H1 (cell line): Measurements from ENCODE around the gene ZW10. TPM values are rescaled to one million over a fixed set of nuclear protein-coding genes. Genes with fewer than 3 reads are reported as not detected.
A peak's percentile ranks its signal among the peaks of the same experiment; 100 is the strongest.

Experiments
- CTCF ChIA-PET: fragments of 300-600 bp; sonication (Branson Sonifier 250); formaldehyde crosslinking; loops from one replicate; lab custom pipeline; 2021; ENCODE audit not compliant: partially characterized antibody; lab: Charles Lee
- POLR2A ChIA-PET: fragments of 300-600 bp; sonication (Branson Sonifier 250); formaldehyde crosslinking; loops from one replicate; lab custom pipeline; 2021; ENCODE audit warnings: inconsistent platforms; ENCODE audit not compliant: partially characterized antibody; lab: Charles Lee
- DNase-seq, 2 experiments: peaks; one replicate each; pipeline versions ENCODE4 v3.0.0 to v3.0.0-alpha.2; 2010 to 2022; ENCODE audit warnings: low spot score in 2 of 2, low read depth in 1 of 2, mixed read lengths in 1 of 2
- FAIRE-seq: peaks from 2 replicates; lab custom pipeline; 2011; peaks lifted over from hg19 to GRCh38; lab: Jason Lieb, UNC
- H2AFZ ChIP-seq: 2 replicates; pipeline ENCODE4 v1.8.1; 2012; ENCODE audit warnings: low read length, inconsistent platforms
- H2AK5ac ChIP-seq: 2 replicates; pipeline ENCODE4 v1.6.1; 2013; ENCODE audit warnings: low read depth, low read length
- H2BK120ac ChIP-seq: replicated peaks from 2 replicates; pipeline ENCODE3; 2013; ENCODE audit warnings: low read depth, low read length, inconsistent platforms
- H2BK12ac ChIP-seq: 2 replicates; pipeline ENCODE4 v1.6.1; 2013; ENCODE audit warnings: low read depth, low read length
- H2BK15ac ChIP-seq: 2 replicates; pipeline ENCODE4 v1.6.1; 2013; ENCODE audit warnings: low read length
- H2BK20ac ChIP-seq: 2 replicates; pipeline ENCODE4 v1.6.1; 2013; ENCODE audit warnings: low read length
- H2BK5ac ChIP-seq: 2 replicates; pipeline ENCODE4 v1.6.1; 2013; ENCODE audit warnings: low read depth, low read length
- H3K14ac ChIP-seq: 2 replicates; pipeline ENCODE4 v1.6.1; 2013; ENCODE audit warnings: inconsistent platforms; ENCODE audit not compliant: insufficient read length
- H3K18ac ChIP-seq: 2 replicates; pipeline ENCODE4 v1.6.1; 2013; ENCODE audit warnings: low read length; ENCODE audit errors: extremely low read depth
- H3K23ac ChIP-seq: 2 replicates; pipeline ENCODE4 v1.6.1; 2013; ENCODE audit warnings: inconsistent platforms; ENCODE audit not compliant: insufficient read length
- H3K23me2 ChIP-seq: 2 replicates; pipeline ENCODE4 v1.6.1; 2013; ENCODE audit warnings: low read depth, low read length
- H3K27ac ChIP-seq: 2 replicates; pipeline ENCODE4 v1.6.1; 2011; ENCODE audit warnings: low read depth, low read length, inconsistent platforms
- H3K27me3 ChIP-seq, 4 experiments: replicated peaks in 1 of 4; 1 replicate in 1 of 4; 2 replicates in 3 of 4; pipeline versions ENCODE4 v1.6.1 to v1.8.1; 2011 to 2013; ENCODE audit warnings: low read length in 3 of 4, mild to moderate bottlenecking in 3 of 4, inconsistent platforms in 2 of 4, mixed read lengths in 2 of 4, moderate library complexity in 1 of 4; ENCODE audit not compliant: control insufficient read depth in 3 of 4, insufficient read depth in 3 of 4; ENCODE audit errors: extremely low read depth in 1 of 4
- H3K36me3 ChIP-seq, 4 experiments: 2 replicates each; pipeline versions ENCODE4 v1.6.1 to v1.8.1; 2011 to 2013; ENCODE audit warnings: mild to moderate bottlenecking in 4 of 4, low read length in 3 of 4, moderate library complexity in 2 of 4, control low read depth in 1 of 4, inconsistent platforms in 1 of 4; ENCODE audit not compliant: insufficient read depth in 4 of 4, control insufficient read depth in 2 of 4
- H3K4ac ChIP-seq: replicated peaks from 2 replicates; pipeline ENCODE3; 2013; ENCODE audit warnings: low read length, low read depth, mixed read lengths, inconsistent platforms; ENCODE audit not compliant: insufficient read length
- H3K4me1 ChIP-seq, 4 experiments: replicated peaks in 1 of 4; 1 replicate in 1 of 4; 2 replicates in 3 of 4; pipeline versions ENCODE4 v1.6.1 to v1.8.1; 2011 to 2013; ENCODE audit warnings: low read length in 3 of 4, inconsistent platforms in 2 of 4, mixed read lengths in 1 of 4; ENCODE audit not compliant: insufficient read depth in 4 of 4, control insufficient read depth in 3 of 4
- H3K4me2 ChIP-seq, 2 experiments: 2 replicates each; pipeline versions ENCODE4 v1.6.1 to v1.8.1; 2011 to 2013; ENCODE audit warnings: low read depth in 2 of 2, low read length in 2 of 2, control low read depth in 1 of 2, inconsistent platforms in 1 of 2, mild to moderate bottlenecking in 1 of 2; ENCODE audit not compliant: insufficient read depth in 1 of 2
- H3K4me3 ChIP-seq, 4 experiments: fragments of 200-600, 300-600 bp in 1 of 4; sonication (generic), shearing (Covaris generic), sonication (Bioruptor Twin) in 1 of 4; 2 replicates each; pipeline versions ENCODE4 v1.5.1 to v1.8.1; 2011 to 2016; ENCODE audit warnings: low read length in 4 of 4, low read depth in 3 of 4, control low read depth in 2 of 4, inconsistent platforms in 2 of 4, mild to moderate bottlenecking in 2 of 4, mixed read lengths in 1 of 4, moderate library complexity in 1 of 4; ENCODE audit not compliant: insufficient read depth in 2 of 4; ENCODE audit errors: extremely low read depth in 1 of 4
- H3K56ac ChIP-seq: replicated peaks from 2 replicates; pipeline ENCODE3; 2013; ENCODE audit warnings: low read depth, mild to moderate bottlenecking, mixed read lengths, low read length, inconsistent platforms; ENCODE audit not compliant: insufficient read length
- H3K79me1 ChIP-seq: 2 replicates; pipeline ENCODE4 v1.6.1; 2013; ENCODE audit warnings: low read depth, low read length, control low read depth
- H3K79me2 ChIP-seq, 2 experiments: 2 replicates each; pipeline versions ENCODE4 v1.6.1 to v1.8.1; 2012 to 2013; ENCODE audit warnings: low read length in 2 of 2, mild to moderate bottlenecking in 2 of 2, inconsistent platforms in 1 of 2; ENCODE audit not compliant: insufficient read depth in 2 of 2, control insufficient read depth in 1 of 2
- H3K9ac ChIP-seq, 4 experiments: replicated peaks in 1 of 4; 1 replicate in 1 of 4; 2 replicates in 3 of 4; pipeline versions ENCODE4 v1.6.1 to v1.8.1; 2011 to 2013; ENCODE audit warnings: low read depth in 3 of 4, low read length in 3 of 4, control low read depth in 2 of 4, mild to moderate bottlenecking in 2 of 4, moderate library complexity in 2 of 4, inconsistent platforms in 1 of 4; ENCODE audit errors: extremely low read depth in 1 of 4
- H3K9me3 ChIP-seq, 2 experiments: 2 replicates each; pipeline versions ENCODE4 v1.6.1 to v1.8.1; 2012 to 2013; ENCODE audit warnings: mild to moderate bottlenecking in 2 of 2, moderate library complexity in 2 of 2, control low read depth in 1 of 2, inconsistent platforms in 1 of 2, low read depth in 1 of 2, low read length in 1 of 2, mixed read lengths in 1 of 2; ENCODE audit not compliant: insufficient read depth in 2 of 2
- H4K20me1 ChIP-seq, 2 experiments: replicated peaks in 1 of 2; 2 replicates each; pipeline versions ENCODE3 to v1.8.1; 2011 to 2013; ENCODE audit warnings: inconsistent platforms in 2 of 2, low read length in 2 of 2, mild to moderate bottlenecking in 1 of 2; ENCODE audit not compliant: insufficient read depth in 2 of 2, control insufficient read depth in 1 of 2
- H4K5ac ChIP-seq: 2 replicates; pipeline ENCODE4 v1.6.1; 2013; ENCODE audit warnings: low read length, low read depth, mixed read lengths, inconsistent platforms; ENCODE audit not compliant: insufficient read length
- H4K8ac ChIP-seq: 2 replicates; pipeline ENCODE4 v1.8.0; 2013; ENCODE audit warnings: mild to moderate bottlenecking, moderate library complexity, low read length, inconsistent platforms; ENCODE audit not compliant: insufficient read depth; ENCODE audit errors: extremely low read depth
- H4K91ac ChIP-seq: replicated peaks from 2 replicates; pipeline ENCODE3; 2013; ENCODE audit warnings: low read length, mixed read lengths, inconsistent platforms; ENCODE audit not compliant: insufficient read length
- CHD2 ChIP-seq: IDR thresholded peaks from 2 replicates; pipeline ENCODE4 v1.6.1; 2012; ENCODE audit warnings: low read length, improper control_type of control experiment
- EZH2 ChIP-seq: fragments of 200-600 bp; sonication (generic); IDR thresholded peaks from 2 replicates; pipeline ENCODE4 v1.7.1; 2012; ENCODE audit warnings: low read depth, mild to moderate bottlenecking, moderate library complexity, low read length, inconsistent platforms; ENCODE audit not compliant: severe bottlenecking
- HDAC2 ChIP-seq, 2 experiments: fragments of 300-600 bp in 1 of 2; sonication (generic) in 1 of 2; IDR thresholded peaks; 2 replicates each; pipeline ENCODE4 v1.6.1; 2011 to 2012; ENCODE audit warnings: low read depth in 2 of 2, low read length in 2 of 2, mild to moderate bottlenecking in 2 of 2, moderate library complexity in 2 of 2, borderline replicate concordance in 1 of 2, inconsistent platforms in 1 of 2
- POLR2A ChIP-seq, 2 experiments: IDR thresholded peaks; 1 replicate in 1 of 2; 2 replicates in 1 of 2; pipeline ENCODE4 v1.6.1; 2011; ENCODE audit warnings: low read depth in 2 of 2, low read length in 2 of 2, mild to moderate bottlenecking in 2 of 2; ENCODE audit errors: control extremely low read depth in 1 of 2
- RNF2 ChIP-seq: fragments of 200-900, 300-1000 bp; sonication (generic); IDR thresholded peaks from 2 replicates; pipeline ENCODE4 v1.7.1; 2016; ENCODE audit warnings: borderline replicate concordance, low read depth, mild to moderate bottlenecking, antibody characterized with exemption, low read length; ENCODE audit not compliant: poor library complexity, severe bottlenecking; ENCODE audit errors: missing control alignments
- TEAD4 ChIP-seq: IDR thresholded peaks from 2 replicates; pipeline ENCODE4 v1.6.1; 2012; ENCODE audit warnings: low read depth, low read length, inconsistent platforms, mixed read lengths
- WGBS, 2 experiments: shearing (Covaris generic) in 1 of 2; methylation state at CpG; one replicate each; pipeline versions ENCODE4 v1.1.6 to v1.1.7; 2013 to 2015; ENCODE audit warnings: low lambda C conversion rate in 2 of 2, mixed read lengths in 2 of 2, inconsistent platforms in 1 of 2, low coverage in 1 of 2, missing lambda C conversion rate in 1 of 2; ENCODE audit not compliant: insufficient replicate concordance in 2 of 2, insufficient coverage in 1 of 2, insufficient read length in 1 of 2; ENCODE audit errors: extremely low coverage in 1 of 2, missing lambda C conversion rate in 1 of 2; 5-methylcytosine and 5-hydroxymethylcytosine counted together
- polyA plus RNA-seq, 7 experiments: library from polyadenylated mRNA; depleted of rRNA in 3 of 7; stranded (reverse) in 5 of 7; unstranded in 2 of 7; fragments of >200 nt in 5 of 7; fragments of 200-250 nt in 2 of 7; gene quantifications; 1 replicate in 5 of 7; 2 replicates in 1 of 7; 4 replicates in 1 of 7; pipeline versions ENCODE4 v1.2.1 to v1.2.3, GENCODE V29; 2011 to 2013; ENCODE audit warnings: missing spikeins in 2 of 7, mixed read lengths in 2 of 7
- total RNA-seq: library from RNA; stranded (reverse); fragmentation: NEBNext Ultra II Directional; extraction: Animal tissue kit (Norgen Biotek cat#: 25700); gene quantifications from 2 replicates; pipeline ENCODE4 v1.2.1, GENCODE V29; 2021
- TF ChIP-seq, protein P1 (sequence below), 3 experiments: IDR thresholded peaks; 1 replicate in 2 of 3; 2 replicates in 1 of 3; pipeline versions ENCODE4 v1.5.1 to v1.6.1; 2011; ENCODE audit warnings: low read length in 3 of 3, mild to moderate bottlenecking in 3 of 3, inconsistent platforms in 2 of 3, low read depth in 1 of 3, moderate library complexity in 1 of 3; ENCODE audit not compliant: insufficient read depth in 1 of 3; ENCODE audit errors: control extremely low read depth in 1 of 3

The ZW10 gene
- total and polyA plus RNA-seq, 2 of the 8 experiments (the other 6 are each of a cell fraction or from before 2014, with no cell fraction given): 9.0 to 25.3 TPM

- no peak overlapping the region for H3K14ac ChIP-seq
- no peak overlapping the region for H4K91ac ChIP-seq
- no peaks in the 10 kb centered on the region for H3K27me3 ChIP-seq
- no peaks in the 10 kb centered on the region for H3K36me3 ChIP-seq
- no peak overlapping the region for H3K18ac ChIP-seq
- FAIRE-seq (no peak), DNase-seq (no peak)
- no peaks in the 10 kb centered on the region for H3K79me1 ChIP-seq
- no peaks in the 10 kb centered on the region for H4K20me1 ChIP-seq
- no peak overlapping the region for H2BK5ac ChIP-seq
- H3K9ac ChIP-seq: no peak overlapping the region
- H3K27ac ChIP-seq: no peak overlapping the region
- no peak overlapping the region for H3K56ac ChIP-seq
- peak overlapping the region; percentile 72; the same call in 1 of the 2 replicates for H2AK5ac ChIP-seq
- peak overlapping the region; percentile 72; the same call in 1 of the 2 replicates for H2BK15ac ChIP-seq
- TF ChIP-seq RNF2 (no peak), HDAC2 (IDR thresholded peaks at IDR 0.05; ENCODE audit: borderline replicate concordance in 1 of 2, low read depth in 2 of 2, low read length in 2 of 2) (no peak), POLR2A (IDR thresholded peaks at IDR 0.05; ENCODE audit: control extremely low read depth in 1 of 2, low read depth in 2 of 2, low read length in 2 of 2) (no peak), TEAD4 (no peak), EZH2 (no peak), CHD2 (no peak)
- TF ChIP-seq, protein P1, sequence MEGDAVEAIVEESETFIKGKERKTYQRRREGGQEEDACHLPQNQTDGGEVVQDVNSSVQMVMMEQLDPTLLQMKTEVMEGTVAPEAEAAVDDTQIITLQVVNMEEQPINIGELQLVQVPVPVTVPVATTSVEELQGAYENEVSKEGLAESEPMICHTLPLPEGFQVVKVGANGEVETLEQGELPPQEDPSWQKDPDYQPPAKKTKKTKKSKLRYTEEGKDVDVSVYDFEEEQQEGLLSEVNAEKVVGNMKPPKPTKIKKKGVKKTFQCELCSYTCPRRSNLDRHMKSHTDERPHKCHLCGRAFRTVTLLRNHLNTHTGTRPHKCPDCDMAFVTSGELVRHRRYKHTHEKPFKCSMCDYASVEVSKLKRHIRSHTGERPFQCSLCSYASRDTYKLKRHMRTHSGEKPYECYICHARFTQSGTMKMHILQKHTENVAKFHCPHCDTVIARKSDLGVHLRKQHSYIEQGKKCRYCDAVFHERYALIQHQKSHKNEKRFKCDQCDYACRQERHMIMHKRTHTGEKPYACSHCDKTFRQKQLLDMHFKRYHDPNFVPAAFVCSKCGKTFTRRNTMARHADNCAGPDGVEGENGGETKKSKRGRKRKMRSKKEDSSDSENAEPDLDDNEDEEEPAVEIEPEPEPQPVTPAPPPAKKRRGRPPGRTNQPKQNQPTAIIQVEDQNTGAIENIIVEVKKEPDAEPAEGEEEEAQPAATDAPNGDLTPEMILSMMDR (IDR thresholded peaks at IDR 0.05; ENCODE audit: control extremely low read depth in 1 of 3, insufficient read depth in 1 of 3, low read depth in 1 of 3, low read length in 3 of 3): no peak
- H2BK20ac ChIP-seq: no peak overlapping the region
- H4K5ac ChIP-seq: no peak overlapping the region
- ChIA-PET CTCF (interaction anchor here (0.5 to 2.4 kb wide), 22 partner anchors 11 to 248 kb away, joined by 3 to 15 read pairs (median 4); no protein-coding TSS in a partner anchor), POLR2A (no interaction called here)
- no peak overlapping the region for H4K8ac ChIP-seq
- no peaks in the 10 kb centered on the region for H3K23me2 ChIP-seq
- no peaks in the 10 kb centered on the region; a peak in 1 of 7 replicates for H3K4me1 ChIP-seq
- H3K79me2 ChIP-seq: no peaks in the 10 kb centered on the region
- H2AFZ ChIP-seq: no peak overlapping the region
- H3K23ac ChIP-seq: no peak overlapping the region
- H3K4ac ChIP-seq: no peak overlapping the region
- no peak overlapping the region for H3K4me2 ChIP-seq
- H2BK120ac ChIP-seq: no peak overlapping the region
- 85% methylated on average over 18 of the region's 19 CpGs; no CpG with 5 or more reads in 1 of the 2 experiments for WGBS, 2 experiments
- peak overlapping the region; percentile 39; the same call in 1 of the 2 replicates for H2BK12ac ChIP-seq
- no peaks in the 10 kb centered on the region for H3K9me3 ChIP-seq
- no peak overlapping the region for H3K4me3 ChIP-seq
Measured at GRCh38 chr11:113689768-113690618, 83.5 kb downstream of the ZW10 start.
